Stimulated activated CD4-positive, alpha-beta T cell treated with anti-CD3 and anti-CD28 coated beads, TNF-alpha, amount 100 ng/mL, for 1 hour (primary cell): ENCODE data around the gene KCP.

Experiments
- DNase-seq, 3 donors: peaks; one replicate each; pipeline ENCODE4 v3.0.0-alpha.2; 2020; ENCODE audit warnings: low read depth in 3 of 3, low spot score in 1 of 3

KCP gene

GRCh38 chr7:128830231-128831177, 80.0 kb downstream of the KCP start, which contains the start of gene FLNC:
Gene FLNC, plus strand, starts transcription at chr7:128830406. Its CDS starts 232 bp downstream, at chr7:128830638.
- peak in 1 of 3 donors; percentile 14 for DNase-seq

DNA sequence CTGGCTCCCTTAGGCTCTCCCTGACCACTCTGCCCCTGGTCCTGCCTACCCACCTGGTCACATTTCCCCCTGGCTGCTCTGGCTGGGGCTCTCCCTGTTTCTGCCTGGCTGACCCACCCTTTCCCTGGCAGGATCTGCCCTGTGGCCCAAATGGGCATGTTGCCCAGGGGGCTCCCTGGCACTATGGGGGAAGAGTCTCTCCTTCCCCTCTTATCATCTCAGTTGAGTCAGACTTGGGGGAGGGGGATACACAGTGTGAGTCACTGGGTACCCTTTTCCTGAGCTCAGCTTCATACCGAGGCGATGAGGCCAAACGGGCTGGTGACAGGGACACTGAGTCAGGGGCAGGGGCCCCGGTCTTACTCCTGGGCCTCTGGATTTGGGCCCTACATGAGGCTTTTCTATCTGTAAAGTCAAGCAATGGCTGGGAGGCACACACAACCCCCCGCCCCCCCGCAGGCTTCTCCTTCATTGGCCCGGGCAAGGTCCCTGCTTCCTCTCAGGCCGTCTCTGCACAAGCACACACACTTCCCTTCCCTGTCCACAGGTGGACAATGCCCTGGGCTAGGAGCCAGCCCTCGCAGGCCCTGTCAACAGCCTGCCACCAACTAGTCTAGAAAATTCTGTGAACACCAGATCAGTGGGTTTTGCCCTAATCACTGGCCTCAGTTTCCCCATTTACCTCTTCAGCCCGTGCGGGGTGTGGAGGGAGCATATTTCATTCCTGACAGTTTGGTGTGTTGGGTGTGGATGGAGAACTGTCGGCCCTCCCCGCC, 80.9 kb downstream of the KCP start:
- no peak for DNase-seq

GRCh38 chr7:128827971-128828711, 82.4 kb downstream of the KCP start:
- no peak for DNase-seq

- no peak for DNase-seq
Observed at GRCh38 chr7:128827248-128827958, 83.1 kb downstream of the KCP start.

- DNase-seq, result no peak
Observed at GRCh38 chr7:128826916-128827247, 83.6 kb downstream of the KCP start.
